ENCODE results near the gene ASXL3. TPM values are rescaled to one million over a fixed set of nuclear protein-coding genes. Genes with fewer than 3 reads are reported as not detected.

ASXL3 gene
- total RNA-seq, 1 experiment from 2014 or later: not detected

- ATAC-seq: no peak
These were observed 178.0 kb downstream of the ASXL3 start for GRCh38 chr18:33755931-33756560.

More at GRCh38 chr18:33755931-33756560, 178.0 kb downstream of the ASXL3 start:
- H3K9me2 ChIP-seq (ENCODE audit: insufficient read depth): no peaks in the 10 kb centered on the region
- H2AFZ ChIP-seq (ENCODE audit: low read depth, low read length, poor library complexity, severe bottlenecking): no peak overlapping the region
- ChIA-PET RAD21 (ENCODE audit: low non-redundant PET in 1 of 2, low total read pairs in 2 of 2, uncharacterized antibody in 2 of 2, unreplicated experiment in 2 of 2) (no interaction called here), POLR2A (no interaction called here), CTCF (no interaction called here)
- no peak overlapping the region for H3K4me3 ChIP-seq (replicated peaks in 1 of 2; ENCODE audit: low read depth in 1 of 2, low read length in 2 of 2)
- no peak overlapping the region for H3K27ac ChIP-seq (ENCODE audit: low read depth, low read length)
- H3K9ac ChIP-seq (ENCODE audit: low read length): no peak overlapping the region
- H3K27me3 ChIP-seq (ENCODE audit: insufficient read depth, low read length): no peaks in the 10 kb centered on the region
- H4K20me1 ChIP-seq (ENCODE audit: insufficient read depth): no peaks in the 10 kb centered on the region
- no peaks in the 10 kb centered on the region for H3K4me1 ChIP-seq (ENCODE audit: control insufficient read depth in 1 of 2, insufficient read depth in 2 of 2, low read length in 2 of 2)
- H3K9me3 ChIP-seq (ENCODE audit: control insufficient read depth in 1 of 2, insufficient read depth in 1 of 2, low read depth in 1 of 2, low read length in 2 of 2): peaks cover 11 to 21% of the 10 kb centered on the region in 2 experiments; a peak in 3 of 4 replicates
- TF ChIP-seq MAX (IDR thresholded peaks at IDR 0.05): no peak
- no peak for TF ChIP-seq SRF (IDR thresholded peaks at IDR 0.05; ENCODE audit: low read depth)
- TF ChIP-seq POLR2A (IDR thresholded peaks at IDR 0.05; ENCODE audit: borderline replicate concordance, extremely low read depth, insufficient read depth, insufficient read length): no peak
- no peak for TF ChIP-seq CBX3 (IDR thresholded peaks at IDR 0.05; ENCODE audit: low read depth)
- no peak for TF ChIP-seq ZBTB33 (IDR thresholded peaks at IDR 0.05; ENCODE audit: extremely low read depth, insufficient replicate concordance, low read length)
- no peak for TF ChIP-seq ATF3 (IDR thresholded peaks at IDR 0.05)
- no peak for TF ChIP-seq TCF7L2 (IDR thresholded peaks at IDR 0.05; ENCODE audit: borderline replicate concordance, extremely low read depth, insufficient read depth, insufficient read length)
- TF ChIP-seq EZH2 (IDR thresholded peaks at IDR 0.05): no peak
- no peak for TF ChIP-seq CTCF (IDR thresholded peaks at IDR 0.05 in 2 of 3, conservative IDR thresholded peaks at IDR 0.05 in 1 of 3; ENCODE audit: borderline replicate concordance in 1 of 3, insufficient read depth in 1 of 3, low read depth in 2 of 3, low read length in 2 of 3)
- TF ChIP-seq ELF1 (IDR thresholded peaks at IDR 0.05; ENCODE audit: borderline replicate concordance, low read depth): no peak
- TF ChIP-seq ZFX (IDR thresholded peaks at IDR 0.05): no peak
- TF ChIP-seq POLR2AphosphoS5 (IDR thresholded peaks at IDR 0.05; ENCODE audit: low read depth, low read length): no peak
- no peak for TF ChIP-seq JUND (IDR thresholded peaks at IDR 0.05)
- intact Hi-C loops (cut with micrococcal nuclease): no loop called here
- H3K4me2 ChIP-seq (ENCODE audit: low read length): no peak overlapping the region
- DNase-seq (ENCODE audit: low read depth, low spot score): no peak
- no peaks in the 10 kb centered on the region for H3K36me3 ChIP-seq (ENCODE audit: control insufficient read depth in 1 of 2, insufficient read depth in 2 of 2, low read length in 2 of 2)
- BruUV-seq (replicated peaks): no TSS peak
- no peaks in the 10 kb centered on the region for H3K79me2 ChIP-seq (ENCODE audit: insufficient read depth, low read length)

Measured in HCT116 (cell line).